Vagina (tissue), 2 donors: ENCODE data around the gene WWOX. TPM values are rescaled to one million over a fixed set of nuclear protein-coding genes. Genes with fewer than 3 reads are reported as not detected.

Source experiments
- DNase-seq, 2 donors: peaks; one replicate each; pipeline ENCODE4 v3.0.0-alpha.2; 2017; ENCODE audit errors: extremely low spot score in 2 of 2
- H3K27ac ChIP-seq: fragments of 200-600 bp; sonication (generic); one replicate; pipeline ENCODE4 v1.5.1; 2019
- H3K27me3 ChIP-seq: fragments of 200-600 bp; sonication (generic); one replicate; pipeline ENCODE4 v1.5.1; 2019
- H3K36me3 ChIP-seq, 2 donors: fragments of 200-600 bp; sonication (generic); one replicate each; pipeline ENCODE4 v1.5.1; 2017 to 2019
- H3K4me1 ChIP-seq: fragments of 200-600 bp; sonication (generic); one replicate; pipeline ENCODE4 v1.5.1; 2019
- H3K4me3 ChIP-seq, 2 donors: fragments of 200-600 bp; sonication (generic); 1 replicate in 1 of 2; 2 replicates in 1 of 2; pipeline ENCODE4 v1.5.1; 2016 to 2019
- H3K9me3 ChIP-seq: fragments of 200-600 bp; sonication (generic); one replicate; pipeline ENCODE4 v1.5.1; 2019
- CTCF ChIP-seq, 3 experiments: fragments of 450-650 bp in 2 of 3; fragments of 200-600 bp in 1 of 3; sonication (generic) in 1 of 3; IDR thresholded peaks; one replicate each; pipeline ENCODE4 v1.5.1; 2017 to 2019; ENCODE audit warnings: antibody characterized with exemption in 3 of 3, mild to moderate bottlenecking in 2 of 3, moderate library complexity in 2 of 3
- POLR2A ChIP-seq, 2 donors: fragments of 450-650 bp; IDR thresholded peaks; one replicate each; pipeline ENCODE4 v1.6.1; 2017; ENCODE audit warnings: antibody characterized with exemption in 2 of 2, mild to moderate bottlenecking in 2 of 2, moderate library complexity in 2 of 2
- POLR2AphosphoS5 ChIP-seq, 2 donors: sonication (generic); formaldehyde crosslinking; IDR thresholded peaks; one replicate each; pipeline ENCODE4 v1.9.0; 2017; ENCODE audit warnings: antibody characterized with exemption in 2 of 2, mild to moderate bottlenecking in 2 of 2, low read depth in 1 of 2; ENCODE audit not compliant: insufficient read depth in 1 of 2
- intact Hi-C: fragments of 100-400 bp; cut with DNase I; formaldehyde crosslinking; loops from one replicate; pipeline ENCODE4 v1.15.1; 2023
- total RNA-seq: library from RNA; depleted of rRNA; stranded (reverse); fragments of >200 nt; gene quantifications from one replicate; pipeline ENCODE4 v1.2.3, GENCODE V29; 2016

The WWOX gene
- total RNA-seq, 1 donor from 2014 or later: 33.1 TPM

GRCh38 chr16:79184464-79185030 lies 1085.1 kb downstream of the WWOX start:
- no peak overlapping the region for H3K4me3 ChIP-seq
- no peak overlapping the region for H3K27ac ChIP-seq
- no peak for DNase-seq
- no peaks in the 10 kb centered on the region for H3K9me3 ChIP-seq
- H3K4me1 ChIP-seq: peaks cover 7% of the 10 kb centered on the region
- no peaks in the 10 kb centered on the region for H3K27me3 ChIP-seq
- no peaks in the 10 kb centered on the region for H3K36me3 ChIP-seq
- intact Hi-C loops: no loop called here
- TF ChIP-seq POLR2A (IDR thresholded peaks at IDR 0.05) (no peak), CTCF (IDR thresholded peaks at IDR 0.05) (no peak), POLR2AphosphoS5 (IDR thresholded peaks at IDR 0.05; ENCODE audit: insufficient read depth in 1 of 2, low read depth in 1 of 2) (no peak)

GRCh38 chr16:79185711-79186110 lies 1086.3 kb downstream of the WWOX start:
- Histone ChIP-seq H3K36me3 (no peaks in the 10 kb centered on the region), H3K27me3 (no peaks in the 10 kb centered on the region), H3K9me3 (no peaks in the 10 kb centered on the region), H3K27ac (no peak overlapping the region), H3K4me3 (no peak overlapping the region), H3K4me1 (peaks cover 7% of the 10 kb centered on the region)
- intact Hi-C loops: no loop called here
- no peak for DNase-seq
- no peak for TF ChIP-seq POLR2AphosphoS5 (IDR thresholded peaks at IDR 0.05; ENCODE audit: insufficient read depth in 1 of 2, low read depth in 1 of 2)
- no peak for TF ChIP-seq CTCF (IDR thresholded peaks at IDR 0.05)
- TF ChIP-seq POLR2A (IDR thresholded peaks at IDR 0.05): no peak

GRCh38 chr16:79186196-79186595 lies 1086.7 kb downstream of the WWOX start:
- Histone ChIP-seq H3K27me3 (no peaks in the 10 kb centered on the region), H3K27ac (no peak overlapping the region), H3K4me3 (no peak overlapping the region), H3K9me3 (no peaks in the 10 kb centered on the region), H3K4me1 (peaks cover 7% of the 10 kb centered on the region), H3K36me3 (no peaks in the 10 kb centered on the region)
- DNase-seq: no peak
- TF ChIP-seq CTCF (IDR thresholded peaks at IDR 0.05) (no peak), POLR2AphosphoS5 (IDR thresholded peaks at IDR 0.05; ENCODE audit: insufficient read depth in 1 of 2, low read depth in 1 of 2) (no peak), POLR2A (IDR thresholded peaks at IDR 0.05) (no peak)
- intact Hi-C loops: no loop called here

- no peaks in the 10 kb centered on the region for H3K27me3 ChIP-seq
Observed at GRCh38 chr16:79188115-79188738, 1088.8 kb downstream of the WWOX start.

More at GRCh38 chr16:79188115-79188738, 1088.8 kb downstream of the WWOX start:
- Histone ChIP-seq H3K4me3 (no peak overlapping the region), H3K9me3 (no peaks in the 10 kb centered on the region), H3K27ac (no peak overlapping the region), H3K4me1 (no peaks in the 10 kb centered on the region), H3K36me3 (no peaks in the 10 kb centered on the region)
- intact Hi-C loops: no loop called here
- TF ChIP-seq CTCF (IDR thresholded peaks at IDR 0.05) (no peak), POLR2A (IDR thresholded peaks at IDR 0.05) (no peak), POLR2AphosphoS5 (IDR thresholded peaks at IDR 0.05; ENCODE audit: insufficient read depth in 1 of 2, low read depth in 1 of 2) (no peak)
- DNase-seq: no peak
